Measurements from ENCODE around the gene KLK8. TPM values are rescaled to one million over a fixed set of nuclear protein-coding genes. Genes with fewer than 3 reads are reported as not detected.

Gene KLK8
- total and polyA plus RNA-seq, 2 experiments from 2014 or later = 4.9 to 14.6 TPM

DNA sequence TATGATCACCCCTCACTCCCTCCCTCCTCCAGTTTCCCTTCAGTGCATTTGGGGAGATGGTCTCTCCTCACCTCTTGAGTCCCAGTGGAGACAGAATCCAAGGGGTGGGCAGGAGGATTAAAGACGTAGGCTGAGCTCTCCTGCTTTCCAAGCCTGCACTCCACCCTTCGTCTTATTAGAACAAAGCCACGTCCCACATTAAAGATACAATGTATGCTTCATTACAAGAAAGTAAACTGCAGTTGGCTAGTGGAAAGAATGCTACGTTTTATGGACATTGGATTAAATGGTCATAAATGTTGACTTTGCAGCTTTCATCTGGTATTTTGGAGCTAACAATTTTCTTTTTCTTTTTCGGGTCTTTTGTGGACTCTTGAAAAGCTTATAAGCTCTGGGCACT lies 26.5 kb upstream of the KLK8 start (continued):
- TF ChIP-seq, protein P1, sequence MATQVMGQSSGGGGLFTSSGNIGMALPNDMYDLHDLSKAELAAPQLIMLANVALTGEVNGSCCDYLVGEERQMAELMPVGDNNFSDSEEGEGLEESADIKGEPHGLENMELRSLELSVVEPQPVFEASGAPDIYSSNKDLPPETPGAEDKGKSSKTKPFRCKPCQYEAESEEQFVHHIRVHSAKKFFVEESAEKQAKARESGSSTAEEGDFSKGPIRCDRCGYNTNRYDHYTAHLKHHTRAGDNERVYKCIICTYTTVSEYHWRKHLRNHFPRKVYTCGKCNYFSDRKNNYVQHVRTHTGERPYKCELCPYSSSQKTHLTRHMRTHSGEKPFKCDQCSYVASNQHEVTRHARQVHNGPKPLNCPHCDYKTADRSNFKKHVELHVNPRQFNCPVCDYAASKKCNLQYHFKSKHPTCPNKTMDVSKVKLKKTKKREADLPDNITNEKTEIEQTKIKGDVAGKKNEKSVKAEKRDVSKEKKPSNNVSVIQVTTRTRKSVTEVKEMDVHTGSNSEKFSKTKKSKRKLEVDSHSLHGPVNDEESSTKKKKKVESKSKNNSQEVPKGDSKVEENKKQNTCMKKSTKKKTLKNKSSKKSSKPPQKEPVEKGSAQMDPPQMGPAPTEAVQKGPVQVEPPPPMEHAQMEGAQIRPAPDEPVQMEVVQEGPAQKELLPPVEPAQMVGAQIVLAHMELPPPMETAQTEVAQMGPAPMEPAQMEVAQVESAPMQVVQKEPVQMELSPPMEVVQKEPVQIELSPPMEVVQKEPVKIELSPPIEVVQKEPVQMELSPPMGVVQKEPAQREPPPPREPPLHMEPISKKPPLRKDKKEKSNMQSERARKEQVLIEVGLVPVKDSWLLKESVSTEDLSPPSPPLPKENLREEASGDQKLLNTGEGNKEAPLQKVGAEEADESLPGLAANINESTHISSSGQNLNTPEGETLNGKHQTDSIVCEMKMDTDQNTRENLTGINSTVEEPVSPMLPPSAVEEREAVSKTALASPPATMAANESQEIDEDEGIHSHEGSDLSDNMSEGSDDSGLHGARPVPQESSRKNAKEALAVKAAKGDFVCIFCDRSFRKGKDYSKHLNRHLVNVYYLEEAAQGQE (IDR thresholded peaks at IDR 0.05; ENCODE audit: unreplicated experiment) = no peak
- TF ChIP-seq JUNB (IDR thresholded peaks at IDR 0.05; ENCODE audit: unreplicated experiment) (no peak), ZNF114 (CRISPR knock-in tag; IDR thresholded peaks at IDR 0.05) (no peak)
- TF ChIP-seq, protein P2, sequence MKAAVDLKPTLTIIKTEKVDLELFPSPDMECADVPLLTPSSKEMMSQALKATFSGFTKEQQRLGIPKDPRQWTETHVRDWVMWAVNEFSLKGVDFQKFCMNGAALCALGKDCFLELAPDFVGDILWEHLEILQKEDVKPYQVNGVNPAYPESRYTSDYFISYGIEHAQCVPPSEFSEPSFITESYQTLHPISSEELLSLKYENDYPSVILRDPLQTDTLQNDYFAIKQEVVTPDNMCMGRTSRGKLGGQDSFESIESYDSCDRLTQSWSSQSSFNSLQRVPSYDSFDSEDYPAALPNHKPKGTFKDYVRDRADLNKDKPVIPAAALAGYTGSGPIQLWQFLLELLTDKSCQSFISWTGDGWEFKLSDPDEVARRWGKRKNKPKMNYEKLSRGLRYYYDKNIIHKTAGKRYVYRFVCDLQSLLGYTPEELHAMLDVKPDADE (IDR thresholded peaks at IDR 0.05) = no peak

DNA sequence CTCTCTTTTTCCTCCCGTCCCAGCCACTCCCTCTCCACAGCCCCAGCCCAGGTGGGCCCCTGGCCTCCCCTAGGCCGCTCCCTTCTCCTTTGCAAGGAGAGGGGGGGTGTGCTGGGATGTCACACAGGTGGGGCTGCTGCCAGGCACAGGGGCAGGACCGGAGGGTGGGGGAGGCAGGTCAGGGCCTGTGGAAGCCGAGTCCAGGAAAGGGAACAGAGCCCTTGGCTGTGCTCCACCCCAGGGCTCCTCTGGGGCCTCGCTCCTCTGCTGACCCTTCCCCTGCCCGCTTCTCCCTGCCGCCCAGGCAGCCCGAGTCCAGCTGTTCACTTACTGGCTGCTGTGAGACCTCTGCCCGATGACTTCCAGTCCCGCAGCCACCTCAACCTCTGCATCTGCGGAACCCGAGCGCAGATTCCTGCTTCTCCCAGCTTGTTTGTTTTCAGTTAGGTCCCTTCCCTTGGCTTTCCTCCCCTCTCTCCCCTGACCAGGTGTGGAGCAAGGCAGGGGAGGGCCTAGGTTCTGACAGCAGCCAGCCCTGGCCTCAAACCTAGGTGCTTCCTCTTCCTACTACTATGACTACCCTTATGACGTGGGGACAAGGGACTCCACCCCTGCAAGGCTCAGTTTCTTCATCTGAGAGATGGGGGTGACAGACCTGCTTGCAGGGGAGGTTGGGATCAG lies 25.9 kb upstream of the KLK8 start:
- ATAC-seq = peak; percentile 19; the same call in 2 of the 3 replicates
- H3K36me3 Mint-ChIP-seq (ENCODE audit: low read depth) = peaks cover 3% of the 10 kb centered on the region; the same call in 1 of the 3 replicates
- H3F3A ChIP-seq (replicated peaks; ENCODE audit: low read depth) = no peaks in the 10 kb centered on the region
- TF ChIP-seq CREB1 (CRISPR knock-in tag; IDR thresholded peaks at IDR 0.05; ENCODE audit: low read depth) (no peak), ZNF331 (CRISPR knock-in tag; IDR thresholded peaks at IDR 0.05; ENCODE audit: low read depth) (no peak), EZH2 (IDR thresholded peaks at IDR 0.05; ENCODE audit: low read depth, unreplicated experiment) (no peak), ZNF114 (CRISPR knock-in tag; IDR thresholded peaks at IDR 0.05) (no peak), POLR2AphosphoS5 (IDR thresholded peaks at IDR 0.05; ENCODE audit: low read depth) (no peak), JUNB (IDR thresholded peaks at IDR 0.05; ENCODE audit: unreplicated experiment) (no peak)
- TF ChIP-seq, protein P2 (IDR thresholded peaks at IDR 0.05) = no peak
- TF ChIP-seq, protein P1 (IDR thresholded peaks at IDR 0.05; ENCODE audit: unreplicated experiment) = no peak

More for the DNA sequence above, 25.9 kb upstream of the KLK8 start:
- H3K27me3 ChIP-seq (ENCODE audit: insufficient read depth) = no peaks in the 10 kb centered on the region
- DNase-seq (ENCODE audit: low spot score) = no peak
- Mint-ChIP-seq H3K4me3 (no peak overlapping the region; the same call in 2 of the 3 replicates), H3K9me3 (no peaks in the 10 kb centered on the region; the same call in 2 of the 3 replicates), H3K4me1 (peaks cover 39% of the 10 kb centered on the region), H3K27ac (no peak overlapping the region), H3K27me3 (ENCODE audit: insufficient read depth, low read depth, poor library complexity) (peaks cover 24% of the 10 kb centered on the region)
- no peaks in the 10 kb centered on the region for H3K36me3 ChIP-seq (ENCODE audit: insufficient read depth)
- H3K79me2 ChIP-seq (replicated peaks; ENCODE audit: insufficient read depth) = no peaks in the 10 kb centered on the region
- no peak overlapping the region; the same call in 1 of the 2 replicates for H2AFZ ChIP-seq
- H3K9me2 ChIP-seq (ENCODE audit: insufficient read depth) = peaks cover 7% of the 10 kb centered on the region; the same call in 1 of the 2 replicates
- H3K4me2 ChIP-seq = no peak overlapping the region
- H3K4me3 ChIP-seq = no peak overlapping the region
- H3K27ac ChIP-seq (ENCODE audit: low read depth) = no peak overlapping the region
- H4K20me1 ChIP-seq (replicated peaks; ENCODE audit: insufficient read depth) = no peaks in the 10 kb centered on the region
- no peaks in the 10 kb centered on the region; the same call in 1 of the 2 replicates for H3K4me1 ChIP-seq (ENCODE audit: insufficient read depth)

Data from GM23338 (cell line).